ENCODE results near the gene TXN.

The TXN gene

GRCh38 chr9:110256380-110257096 is at the start of gene TXN:
Gene TXN, minus strand, starts transcription at chr9:110256507. Its CDS starts 72 bp downstream, at chr9:110256435.
- peak; percentile 97 for DNase-seq

DNA sequence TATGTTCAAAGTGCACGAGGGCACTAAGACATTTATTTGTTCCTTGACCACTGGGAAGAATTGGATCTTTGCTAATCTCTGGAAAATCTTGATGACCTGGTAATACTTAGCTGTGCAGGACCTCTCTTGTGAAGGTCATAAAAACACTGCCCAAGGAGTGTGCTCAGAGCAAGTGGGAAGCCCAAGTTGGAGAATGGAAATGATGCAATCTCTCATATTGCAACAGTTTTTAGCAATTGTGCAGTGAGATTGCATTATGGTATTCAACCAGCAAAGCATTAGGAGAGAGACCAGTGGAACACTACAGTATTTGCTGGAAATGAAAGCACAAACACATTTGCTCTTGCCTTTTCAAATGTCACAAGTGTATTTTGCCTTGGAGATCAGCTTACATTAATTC is 46.8 kb upstream of the TXN start:
- no peak for DNase-seq

GRCh38 chr9:110298043-110298605 is 41.8 kb upstream of the TXN start:
- DNase-seq = no peak

- no peak for DNase-seq
Observed at GRCh38 chr9:110293248-110293647, 36.9 kb upstream of the TXN start.

DNA sequence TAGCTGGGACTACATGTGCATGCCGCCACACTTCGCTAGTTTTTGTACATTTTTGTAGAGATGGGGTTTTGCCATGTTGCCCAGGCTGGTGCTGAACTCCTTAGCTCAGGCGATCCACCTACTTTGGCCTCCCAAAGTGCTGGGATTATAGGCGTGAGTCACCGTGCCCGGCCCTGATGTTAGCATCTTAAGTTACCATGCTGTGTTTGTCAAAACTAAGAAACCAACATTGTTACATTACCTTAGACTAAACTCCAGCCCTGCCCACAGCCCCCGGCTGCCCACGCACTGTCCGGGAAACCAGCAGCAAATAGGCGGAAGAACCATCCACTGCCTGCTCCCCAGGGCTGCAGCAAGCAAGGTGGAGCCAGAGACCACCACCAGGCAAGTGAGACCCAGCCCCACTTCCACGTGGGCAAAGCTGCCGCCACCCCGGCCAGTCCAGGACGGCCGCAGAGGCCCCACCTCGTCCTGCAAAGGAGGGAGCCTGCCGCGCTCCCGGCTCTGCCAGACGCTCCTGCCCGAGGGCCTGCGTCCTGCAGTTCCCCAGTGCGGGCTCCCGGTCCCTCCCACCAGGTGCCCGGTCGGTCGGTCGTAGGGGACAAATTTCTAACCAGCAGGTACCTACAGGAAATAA is 35.7 kb upstream of the TXN start:
- no peak for DNase-seq

DNA sequence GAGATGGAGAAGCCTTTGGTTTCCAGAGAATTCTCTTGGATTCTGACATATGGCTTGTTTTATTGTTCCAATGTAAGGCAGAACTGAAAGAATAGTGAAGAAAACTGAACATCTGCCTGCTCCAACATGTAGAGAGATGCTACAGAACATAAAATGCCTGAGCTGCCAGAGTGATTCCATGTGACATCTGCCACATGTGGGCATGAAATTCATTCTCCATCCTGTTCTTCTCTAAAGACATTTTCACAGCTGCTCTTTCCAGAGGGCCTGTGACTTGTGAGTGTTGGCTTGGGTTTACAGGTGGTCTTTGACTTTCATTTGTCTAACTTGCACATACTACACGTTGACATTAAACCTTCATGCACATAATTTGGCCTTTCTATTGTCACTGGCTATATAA is 33.7 kb upstream of the TXN start:
- DNase-seq = no peak

GRCh38 chr9:110288503-110288902 is 32.2 kb upstream of the TXN start:
- no peak for DNase-seq

DNA sequence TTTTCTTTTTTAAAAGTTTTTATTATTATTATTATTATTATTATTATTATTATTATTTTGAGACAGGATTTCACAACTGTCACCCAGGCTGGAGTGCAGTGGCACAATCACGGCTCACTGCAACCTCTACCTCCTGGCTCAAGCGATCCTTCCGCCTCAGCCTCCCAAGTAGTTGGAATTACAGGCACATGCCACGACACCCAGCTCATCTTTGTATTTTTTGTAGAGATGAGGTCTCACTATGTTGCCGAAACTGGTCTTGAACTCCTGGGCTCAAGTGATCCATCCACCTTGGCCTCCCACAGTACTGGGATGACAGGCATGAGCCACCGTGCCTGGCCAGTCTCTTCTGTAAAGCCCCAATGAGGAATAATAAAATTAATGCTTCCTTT is 31.0 kb upstream of the TXN start:
- DNase-seq = no peak

DNA sequence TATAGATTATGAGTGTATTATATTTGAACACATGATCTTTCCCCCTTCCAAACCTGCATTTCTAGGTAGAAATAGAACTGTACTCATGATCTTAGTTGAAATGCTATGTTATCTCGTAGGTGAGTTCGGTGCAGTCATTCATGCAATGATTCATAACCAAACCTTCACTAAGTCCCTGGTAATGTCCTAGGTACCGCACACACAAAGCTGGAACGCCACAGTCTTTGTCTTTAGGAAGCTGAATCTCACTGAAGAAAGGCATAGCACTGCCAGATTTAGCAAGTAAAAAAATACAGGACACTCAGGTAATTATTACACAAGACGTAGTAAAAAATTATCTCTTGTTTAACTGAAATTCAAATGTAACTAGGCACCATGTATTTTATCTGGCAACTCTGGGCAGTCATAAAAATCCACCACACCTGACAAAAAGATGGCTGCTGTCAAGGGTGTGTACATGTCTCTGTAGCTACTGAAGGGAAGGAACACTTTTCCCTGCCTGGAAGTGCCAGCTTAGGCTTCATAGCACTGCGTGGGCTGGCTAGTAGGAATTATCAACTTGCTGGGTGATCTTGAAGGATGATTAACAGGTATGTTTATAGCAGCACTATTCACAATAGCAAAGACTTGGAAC is 28.0 kb upstream of the TXN start:
- DNase-seq = no peak

DNA sequence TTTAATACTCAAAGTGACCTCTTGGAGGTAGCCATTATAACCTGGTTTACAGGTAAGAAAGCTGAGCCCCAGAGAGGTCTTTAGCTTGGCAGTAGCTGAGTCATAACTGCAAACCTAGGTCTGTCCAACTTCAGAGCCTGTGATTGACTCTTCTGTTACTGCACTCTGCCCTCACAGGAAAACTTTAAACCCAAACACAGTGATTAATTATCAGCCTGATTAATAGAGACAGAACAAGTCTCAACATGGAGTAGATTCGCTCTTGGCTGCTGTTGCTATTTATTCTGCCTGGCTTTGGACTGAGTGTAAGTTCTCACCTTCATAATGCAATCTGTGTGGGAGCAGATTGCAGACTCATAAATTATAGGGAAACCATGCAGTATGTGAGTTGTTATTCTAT is 27.4 kb upstream of the TXN start:
- DNase-seq = no peak

GRCh38 chr9:110282739-110283081 is 26.4 kb upstream of the TXN start:
- DNase-seq = no peak

DNA sequence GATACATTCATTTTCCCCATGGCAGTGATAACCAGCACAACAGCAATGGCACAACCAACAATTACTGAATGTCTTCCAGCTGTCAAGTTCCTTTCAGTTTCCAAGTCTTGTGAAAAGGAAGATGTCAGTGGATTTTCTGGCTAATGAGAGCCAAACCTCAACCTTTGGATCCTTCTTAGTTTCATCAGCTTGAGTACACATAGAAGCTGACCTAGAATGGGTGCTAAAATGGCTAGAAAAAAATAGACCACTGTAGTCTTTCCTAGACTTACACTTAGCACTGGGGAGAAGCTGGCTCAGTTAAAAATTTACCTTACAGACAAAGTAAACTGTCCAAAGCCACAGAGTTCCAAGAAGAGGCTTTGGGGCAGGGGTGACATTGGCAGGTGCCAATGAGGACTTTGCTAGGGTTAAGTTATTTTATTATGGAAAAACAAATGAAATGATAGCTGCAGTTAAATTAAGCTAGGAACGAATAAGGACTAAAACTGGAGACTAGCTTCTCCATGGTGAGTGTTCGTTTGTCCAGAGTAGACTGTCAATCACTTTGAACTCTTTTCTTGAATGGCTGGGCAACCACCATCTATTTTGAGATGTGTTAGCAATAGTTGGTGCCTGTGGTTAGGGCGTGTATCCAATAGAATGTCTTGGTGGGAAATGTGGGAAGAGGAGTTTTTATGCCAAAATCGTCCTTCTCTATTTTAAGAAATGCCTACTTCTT is 25.9 kb upstream of the TXN start:
- no peak for DNase-seq

- no peak for DNase-seq
Observed at GRCh38 chr9:110278080-110278707, 21.9 kb upstream of the TXN start.

- DNase-seq = no peak
Observed at GRCh38 chr9:110276781-110277180, 20.5 kb upstream of the TXN start.

DNA sequence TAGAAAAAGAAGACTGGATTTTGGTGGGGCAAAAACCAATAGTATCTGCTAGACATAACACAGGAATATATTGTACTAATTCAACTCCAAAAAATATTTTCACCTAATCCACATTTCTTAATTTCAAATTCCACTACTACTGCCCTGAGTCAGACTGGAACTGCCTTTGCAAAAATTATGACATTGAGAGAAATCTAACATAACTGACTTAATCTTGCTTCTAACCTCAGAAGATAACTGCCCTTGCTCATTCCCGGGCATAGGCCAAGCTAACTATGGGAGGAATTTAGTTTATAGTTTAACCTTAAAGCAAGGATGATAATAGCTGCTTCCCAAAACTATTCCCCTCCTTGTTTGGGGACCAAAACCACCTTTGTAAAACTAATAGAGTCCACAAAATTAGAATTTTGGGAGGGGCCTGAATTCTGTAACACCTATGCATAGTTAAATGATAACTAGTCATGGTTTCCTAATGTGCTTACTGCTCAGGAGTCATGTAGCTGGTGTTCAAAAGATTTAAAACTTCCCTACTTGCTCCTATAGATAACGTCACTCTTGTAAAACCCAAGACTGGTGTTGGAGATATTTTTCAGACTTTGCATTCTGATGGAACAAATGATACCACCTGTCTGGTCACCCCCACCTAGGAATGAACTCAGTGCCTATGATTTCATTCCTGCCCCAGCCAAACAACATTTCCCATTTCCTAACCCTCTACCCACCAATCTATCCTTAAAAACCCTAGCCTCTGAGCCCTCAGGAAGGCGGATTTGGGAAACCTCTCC is 14.1 kb upstream of the TXN start:
- DNase-seq = no peak

GRCh38 chr9:110266795-110267194 is 10.5 kb upstream of the TXN start:
- peak; percentile 87 for DNase-seq

GRCh38 chr9:110261632-110262031 is 5.3 kb upstream of the TXN start:
- DNase-seq = no peak

DNA sequence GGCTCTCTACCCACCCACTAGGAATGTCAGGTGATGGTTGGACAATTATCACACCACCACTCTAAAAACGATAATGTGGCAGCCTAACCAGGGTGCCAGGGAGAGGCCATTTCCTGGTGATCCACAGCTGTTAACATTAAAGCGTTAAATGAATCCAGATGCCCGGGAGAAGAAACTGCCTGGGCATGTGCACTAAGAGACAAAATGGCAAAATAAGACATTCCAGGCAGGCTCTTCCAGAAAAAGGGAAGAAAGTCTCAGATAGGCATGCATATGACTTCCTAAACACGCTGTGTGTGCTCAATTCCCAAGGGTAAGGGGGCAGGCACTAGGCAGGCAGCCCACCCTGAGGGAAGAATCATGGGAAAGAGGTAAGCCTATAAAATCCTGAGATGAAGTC is 4.6 kb upstream of the TXN start:
- DNase-seq = no peak

- DNase-seq = no peak
Observed at GRCh38 chr9:110259566-110259965, 3.3 kb upstream of the TXN start.

DNA sequence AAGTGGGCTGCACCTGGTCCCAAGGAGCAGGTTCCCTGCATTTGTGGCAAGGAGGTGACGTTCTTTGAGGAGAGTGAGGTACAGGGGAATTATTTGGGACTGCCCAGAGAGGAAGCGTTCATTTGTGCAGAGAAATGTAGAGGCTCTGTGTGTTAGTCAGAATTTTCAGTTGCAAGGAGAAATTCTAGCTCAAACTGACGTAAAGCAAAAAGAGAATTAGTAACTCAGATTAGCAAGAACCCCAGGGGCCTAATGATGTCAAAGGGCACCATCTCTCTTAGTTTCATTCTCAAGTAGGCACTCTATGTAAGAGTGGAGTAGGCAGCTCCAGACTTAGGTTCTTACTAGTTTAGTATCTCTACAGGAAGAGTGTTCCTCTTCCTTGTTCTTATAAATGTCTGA is 2.4 kb upstream of the TXN start:
- DNase-seq = no peak

- DNase-seq = peak; percentile 32
Observed at GRCh38 chr9:110257956-110258355, 1.6 kb upstream of the TXN start.
